T47D (cell line): Measurements from ENCODE around the gene FMN2.

Source experiments
- DNase-seq, 2 experiments: peaks; one replicate each; pipeline versions ENCODE4 v3.0.0 to v3.0.0-alpha.2; 2011 to 2012; ENCODE audit warnings: low read depth in 1 of 2, low spot score in 1 of 2
- JUND ChIP-seq: IDR thresholded peaks from 2 replicates; pipeline ENCODE4 v1.6.1; 2012; ENCODE audit warnings: low read depth
- in situ Hi-C: cut with HindIII; loops from 2 replicates; pipeline ENCODE4 v1.10.0; 2016; ENCODE audit warnings: low sequenced_read_pairs, low pct_unique_long_range_greater_than_20kb

FMN2 gene

GRCh38 chr1:240084749-240085148, 6.9 kb upstream of the FMN2 start:
- in situ Hi-C loops: no loop called here
- DNase-seq: no peak
- no peak for TF ChIP-seq JUND

- no peak for DNase-seq
- in situ Hi-C loops: no loop called here
- TF ChIP-seq JUND: no peak
Observed at GRCh38 chr1:240086726-240087125, 5.0 kb upstream of the FMN2 start.

GRCh38 chr1:240090014-240090413, 1.7 kb upstream of the FMN2 start:
- no peak for DNase-seq
- in situ Hi-C loops: no loop called here
- no peak for TF ChIP-seq JUND

GRCh38 chr1:240090957-240091600, 604 bp upstream of the FMN2 start:
- TF ChIP-seq JUND: no peak
- in situ Hi-C loops: no loop called here
- no peak for DNase-seq

- DNase-seq: peak; percentile 57 to 86
- TF ChIP-seq JUND: no peak
- in situ Hi-C loops: no loop called here
Observed at GRCh38 chr1:240092301-240093119, 827 bp downstream of the FMN2 start.

- TF ChIP-seq JUND: no peak
- in situ Hi-C loops: no loop called here
- DNase-seq: no peak
Observed at GRCh38 chr1:240093120-240093961, 1.7 kb downstream of the FMN2 start.

GRCh38 chr1:240094041-240094722, 2.5 kb downstream of the FMN2 start:
- DNase-seq: no peak
- TF ChIP-seq JUND: no peak
- in situ Hi-C loops: no loop called here

- no peak for TF ChIP-seq JUND
- in situ Hi-C loops: no loop called here
- no peak for DNase-seq
Observed at GRCh38 chr1:240096974-240097373, 5.3 kb downstream of the FMN2 start.

- in situ Hi-C loops: no loop called here
- no peak for TF ChIP-seq JUND
- no peak for DNase-seq
Observed at GRCh38 chr1:240098534-240098933, 6.9 kb downstream of the FMN2 start.

- no peak for TF ChIP-seq JUND
- in situ Hi-C loops: no loop called here
Observed at GRCh38 chr1:240099329-240099728, 7.6 kb downstream of the FMN2 start.

GRCh38 chr1:240099748-240100147, 8.1 kb downstream of the FMN2 start:
- no peak for DNase-seq
- in situ Hi-C loops: no loop called here
- no peak for TF ChIP-seq JUND

More at GRCh38 chr1:240099329-240099728, 7.6 kb downstream of the FMN2 start:
- DNase-seq: no peak

GRCh38 chr1:240100371-240100934, 8.8 kb downstream of the FMN2 start:
- no peak for DNase-seq
- TF ChIP-seq JUND: no peak
- in situ Hi-C loops: no loop called here
